GM19324 (cell line): ENCODE data around the gene APPBP2.
"Not testable (repeated sequence)": the region's sequence is repeated elsewhere in the genome, so short reads cannot be mapped to it uniquely, and the experiment has no call there.

Experiments used
- ATAC-seq: cut with Tn5 transposase; IDR thresholded peaks from one replicate; pipeline ENCODE4 v1.9.1; 2021; ENCODE audit warnings: mild to moderate bottlenecking, moderate library complexity; ENCODE audit not compliant: unreplicated experiment, low FRiP score

APPBP2 gene

GRCh38 chr17:60501589-60501988 lies 24.5 kb downstream of the APPBP2 start:
- no peak for ATAC-seq

GRCh38 chr17:60496041-60496440 lies 30.0 kb downstream of the APPBP2 start:
- no peak for ATAC-seq

- ATAC-seq, result no peak
Observed at GRCh38 chr17:60495260-60495659, 30.8 kb downstream of the APPBP2 start.

GRCh38 chr17:60493847-60494321 lies 32.2 kb downstream of the APPBP2 start:
- ATAC-seq, result no peak

GRCh38 chr17:60491771-60492170 lies 34.3 kb downstream of the APPBP2 start:
- no peak for ATAC-seq

- not testable (repeated sequence) for ATAC-seq
Observed at GRCh38 chr17:60490594-60490993, 35.4 kb downstream of the APPBP2 start.

GRCh38 chr17:60481604-60482003 lies 44.4 kb downstream of the APPBP2 start:
- no peak for ATAC-seq

GRCh38 chr17:60473788-60474187 lies 52.3 kb downstream of the APPBP2 start:
- ATAC-seq, result no peak

- ATAC-seq, result no peak
Observed at GRCh38 chr17:60472449-60472848, 53.6 kb downstream of the APPBP2 start.

GRCh38 chr17:60471451-60471850 lies 54.6 kb downstream of the APPBP2 start:
- ATAC-seq, result no peak

GRCh38 chr17:60468371-60468770 lies 57.7 kb downstream of the APPBP2 start:
- no peak for ATAC-seq

- ATAC-seq, result no peak
Observed at GRCh38 chr17:60464343-60464742, 61.7 kb downstream of the APPBP2 start.

- ATAC-seq, result no peak
Observed at GRCh38 chr17:60463157-60463835, 62.7 kb downstream of the APPBP2 start.

- no peak for ATAC-seq
Observed at GRCh38 chr17:60461584-60461983, 64.5 kb downstream of the APPBP2 start.

- no peak for ATAC-seq
Observed at GRCh38 chr17:60457148-60457547, 68.9 kb downstream of the APPBP2 start.

GRCh38 chr17:60455378-60455777 lies 70.7 kb downstream of the APPBP2 start:
- ATAC-seq, result no peak

- ATAC-seq, result no peak
Observed at GRCh38 chr17:60451965-60452364, 74.1 kb downstream of the APPBP2 start.

- ATAC-seq, result no peak
Observed at GRCh38 chr17:60451071-60451470, 75.0 kb downstream of the APPBP2 start.

- ATAC-seq, result no peak
Observed at GRCh38 chr17:60447375-60447774, 78.7 kb downstream of the APPBP2 start.

GRCh38 chr17:60445144-60445543 lies 80.9 kb downstream of the APPBP2 start:
- no peak for ATAC-seq

GRCh38 chr17:60443713-60444112 lies 82.3 kb downstream of the APPBP2 start:
- ATAC-seq, result no peak

- no peak for ATAC-seq
Observed at GRCh38 chr17:60442271-60443173, 83.5 kb downstream of the APPBP2 start.
